ENCODE results near the gene FREM3. TPM values are rescaled to one million over a fixed set of nuclear protein-coding genes. Genes with fewer than 3 reads are reported as not detected.
A peak's percentile ranks its signal among the peaks of the same experiment; 100 is the strongest.
"Not testable (repeated sequence)": the region's sequence is repeated elsewhere in the genome, so short reads cannot be mapped to it uniquely, and the experiment has no call there.

FREM3 gene
- total RNA-seq, 1 experiment from 2014 or later, result 0.15 TPM

DNA sequence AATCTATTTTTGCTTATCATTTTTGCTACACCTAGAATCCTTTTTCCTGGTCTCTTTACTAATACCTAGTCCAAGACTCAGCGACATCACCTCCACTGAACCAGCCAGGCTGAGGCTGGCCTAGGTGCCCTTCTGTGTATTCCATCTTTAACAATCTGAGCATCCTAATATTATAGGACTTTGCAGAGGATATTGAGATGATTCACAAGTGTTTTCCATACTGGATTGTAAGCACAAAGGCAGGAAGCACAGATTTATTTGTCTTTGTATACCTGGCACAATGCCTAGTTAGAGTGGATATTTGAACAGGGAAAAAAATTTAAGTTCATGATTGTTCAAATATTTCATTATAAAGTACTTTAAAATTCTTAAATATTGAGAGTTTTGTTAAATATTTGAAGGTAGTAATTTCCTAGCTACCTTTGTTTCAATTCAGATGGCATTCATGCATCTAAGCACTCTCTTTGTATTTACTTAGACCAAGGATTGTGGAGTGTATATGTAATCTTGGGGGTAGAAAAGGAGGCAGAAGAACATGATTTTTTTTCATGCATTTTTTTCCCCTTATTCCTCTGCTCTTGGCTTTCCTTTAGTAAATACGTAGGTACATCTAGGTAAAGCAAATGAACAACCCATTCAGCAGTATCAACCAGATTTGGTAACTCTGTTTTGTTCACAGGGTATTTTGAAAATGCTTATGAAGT lies 168.5 kb downstream of the FREM3 start (continued):
- TF ChIP-seq ZNF263 (CRISPR knock-in tag; IDR thresholded peaks at IDR 0.05; ENCODE audit: low read depth), result no peak

DNA sequence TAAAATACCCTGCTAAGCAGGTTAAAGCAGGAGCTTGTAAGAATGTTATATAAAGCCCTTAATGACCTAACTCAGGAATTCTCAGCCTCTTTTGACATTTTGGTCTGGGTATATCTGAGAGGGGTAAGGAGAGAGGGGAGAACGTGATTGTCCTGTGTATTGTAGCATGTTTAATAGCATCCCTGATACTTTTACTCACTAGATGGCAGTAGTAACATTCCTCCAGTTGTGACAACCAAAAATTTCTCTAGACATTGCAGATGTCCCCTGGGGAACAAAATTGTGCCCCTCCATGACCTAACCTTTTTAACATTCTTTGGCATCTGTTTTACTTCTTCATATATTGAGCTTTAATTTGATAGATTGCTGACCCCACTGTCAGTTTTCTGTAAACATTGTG lies 169.1 kb downstream of the FREM3 start:
- no peaks in the 10 kb centered on the region for H3K9me3 Mint-ChIP-seq
- ATAC-seq, result peak; percentile 51; the same call in 1 of the 2 replicates
- H3K27ac Mint-ChIP-seq, result no peak overlapping the region

DNA sequence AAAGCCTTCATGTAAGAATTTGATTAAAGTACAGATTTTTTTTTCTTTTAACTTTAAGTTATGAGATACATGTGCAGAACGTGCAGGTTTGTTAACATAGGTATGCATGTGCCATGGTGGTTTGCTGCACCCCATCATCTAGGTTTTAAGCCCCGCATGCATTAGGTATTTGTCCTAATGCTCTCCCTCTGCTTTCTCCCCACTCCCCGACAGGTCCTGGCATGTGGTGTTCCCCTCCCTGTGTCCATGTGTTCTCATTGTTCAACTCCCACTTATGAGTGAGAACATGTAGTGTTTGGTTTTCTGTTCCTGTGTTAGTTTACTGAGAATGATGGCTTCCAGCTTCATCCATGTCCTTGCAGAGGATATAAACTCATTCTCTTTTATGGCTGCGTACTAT lies 172.4 kb downstream of the FREM3 start:
- H3K4me3 Mint-ChIP-seq; DNase-seq (ENCODE audit: low spot score); ATAC-seq; H3K9me3 Mint-ChIP-seq; CTCF ChIA-PET; H3K4me1 Mint-ChIP-seq; POLR2A ChIA-PET; H3K27me3 Mint-ChIP-seq (ENCODE audit: low read depth): not testable (repeated sequence)
- Mint-ChIP-seq H3K27ac (peak overlapping the region; percentile 66), H3K36me3 (peaks cover 76% of the 10 kb centered on the region)

More for the DNA sequence above, 169.1 kb downstream of the FREM3 start:
- Mint-ChIP-seq H3K4me1 (no peaks in the 10 kb centered on the region), H3K27me3 (ENCODE audit: low read depth) (no peaks in the 10 kb centered on the region), H3K4me3 (no peak overlapping the region), H3K36me3 (peaks cover 83% of the 10 kb centered on the region)
- DNase-seq (ENCODE audit: low spot score), result no peak
- POLR2A ChIA-PET, result interaction anchor here (0.8 to 1.0 kb wide), 2 partner anchors 17 to 24 kb away, joined by 3 to 4 read pairs; partner anchors contain the start of gene SMARCA5
- CTCF ChIA-PET, result interaction anchor here (0.7 to 1.9 kb wide), 3 partner anchors 28 to 276 kb away, joined by 4 to 7 read pairs (median 7); no protein-coding TSS in a partner anchor
- no peak for TF ChIP-seq ZBTB21 (CRISPR knock-in tag; IDR thresholded peaks at IDR 0.05; ENCODE audit: borderline replicate concordance)
- TF ChIP-seq, protein P1, sequence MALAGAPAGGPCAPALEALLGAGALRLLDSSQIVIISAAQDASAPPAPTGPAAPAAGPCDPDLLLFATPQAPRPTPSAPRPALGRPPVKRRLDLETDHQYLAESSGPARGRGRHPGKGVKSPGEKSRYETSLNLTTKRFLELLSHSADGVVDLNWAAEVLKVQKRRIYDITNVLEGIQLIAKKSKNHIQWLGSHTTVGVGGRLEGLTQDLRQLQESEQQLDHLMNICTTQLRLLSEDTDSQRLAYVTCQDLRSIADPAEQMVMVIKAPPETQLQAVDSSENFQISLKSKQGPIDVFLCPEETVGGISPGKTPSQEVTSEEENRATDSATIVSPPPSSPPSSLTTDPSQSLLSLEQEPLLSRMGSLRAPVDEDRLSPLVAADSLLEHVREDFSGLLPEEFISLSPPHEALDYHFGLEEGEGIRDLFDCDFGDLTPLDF (CRISPR knock-in tag; IDR thresholded peaks at IDR 0.05), result no peak
- TF ChIP-seq JUN (CRISPR knock-in tag; IDR thresholded peaks at IDR 0.05), result no peak
- TF ChIP-seq, protein P2, sequence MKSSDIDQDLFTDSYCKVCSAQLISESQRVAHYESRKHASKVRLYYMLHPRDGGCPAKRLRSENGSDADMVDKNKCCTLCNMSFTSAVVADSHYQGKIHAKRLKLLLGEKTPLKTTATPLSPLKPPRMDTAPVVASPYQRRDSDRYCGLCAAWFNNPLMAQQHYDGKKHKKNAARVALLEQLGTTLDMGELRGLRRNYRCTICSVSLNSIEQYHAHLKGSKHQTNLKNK (CRISPR knock-in tag; IDR thresholded peaks at IDR 0.05), result no peak
- TF ChIP-seq, protein P3, sequence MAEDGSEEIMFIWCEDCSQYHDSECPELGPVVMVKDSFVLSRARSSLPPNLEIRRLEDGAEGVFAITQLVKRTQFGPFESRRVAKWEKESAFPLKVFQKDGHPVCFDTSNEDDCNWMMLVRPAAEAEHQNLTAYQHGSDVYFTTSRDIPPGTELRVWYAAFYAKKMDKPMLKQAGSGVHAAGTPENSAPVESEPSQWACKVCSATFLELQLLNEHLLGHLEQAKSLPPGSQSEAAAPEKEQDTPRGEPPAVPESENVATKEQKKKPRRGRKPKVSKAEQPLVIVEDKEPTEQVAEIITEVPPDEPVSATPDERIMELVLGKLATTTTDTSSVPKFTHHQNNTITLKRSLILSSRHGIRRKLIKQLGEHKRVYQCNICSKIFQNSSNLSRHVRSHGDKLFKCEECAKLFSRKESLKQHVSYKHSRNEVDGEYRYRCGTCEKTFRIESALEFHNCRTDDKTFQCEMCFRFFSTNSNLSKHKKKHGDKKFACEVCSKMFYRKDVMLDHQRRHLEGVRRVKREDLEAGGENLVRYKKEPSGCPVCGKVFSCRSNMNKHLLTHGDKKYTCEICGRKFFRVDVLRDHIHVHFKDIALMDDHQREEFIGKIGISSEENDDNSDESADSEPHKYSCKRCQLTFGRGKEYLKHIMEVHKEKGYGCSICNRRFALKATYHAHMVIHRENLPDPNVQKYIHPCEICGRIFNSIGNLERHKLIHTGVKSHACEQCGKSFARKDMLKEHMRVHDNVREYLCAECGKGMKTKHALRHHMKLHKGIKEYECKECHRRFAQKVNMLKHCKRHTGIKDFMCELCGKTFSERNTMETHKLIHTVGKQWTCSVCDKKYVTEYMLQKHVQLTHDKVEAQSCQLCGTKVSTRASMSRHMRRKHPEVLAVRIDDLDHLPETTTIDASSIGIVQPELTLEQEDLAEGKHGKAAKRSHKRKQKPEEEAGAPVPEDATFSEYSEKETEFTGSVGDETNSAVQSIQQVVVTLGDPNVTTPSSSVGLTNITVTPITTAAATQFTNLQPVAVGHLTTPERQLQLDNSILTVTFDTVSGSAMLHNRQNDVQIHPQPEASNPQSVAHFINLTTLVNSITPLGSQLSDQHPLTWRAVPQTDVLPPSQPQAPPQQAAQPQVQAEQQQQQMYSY (CRISPR knock-in tag; IDR thresholded peaks at IDR 0.05), result no peak
- no peak for TF ChIP-seq PRRX2 (CRISPR knock-in tag; IDR thresholded peaks at IDR 0.05)
- TF ChIP-seq, protein P4, sequence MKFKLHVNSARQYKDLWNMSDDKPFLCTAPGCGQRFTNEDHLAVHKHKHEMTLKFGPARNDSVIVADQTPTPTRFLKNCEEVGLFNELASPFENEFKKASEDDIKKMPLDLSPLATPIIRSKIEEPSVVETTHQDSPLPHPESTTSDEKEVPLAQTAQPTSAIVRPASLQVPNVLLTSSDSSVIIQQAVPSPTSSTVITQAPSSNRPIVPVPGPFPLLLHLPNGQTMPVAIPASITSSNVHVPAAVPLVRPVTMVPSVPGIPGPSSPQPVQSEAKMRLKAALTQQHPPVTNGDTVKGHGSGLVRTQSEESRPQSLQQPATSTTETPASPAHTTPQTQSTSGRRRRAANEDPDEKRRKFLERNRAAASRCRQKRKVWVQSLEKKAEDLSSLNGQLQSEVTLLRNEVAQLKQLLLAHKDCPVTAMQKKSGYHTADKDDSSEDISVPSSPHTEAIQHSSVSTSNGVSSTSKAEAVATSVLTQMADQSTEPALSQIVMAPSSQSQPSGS (CRISPR knock-in tag; IDR thresholded peaks at IDR 0.05; ENCODE audit: borderline replicate concordance, low read depth), result no peak
- TF ChIP-seq ZNF423 (CRISPR knock-in tag; IDR thresholded peaks at IDR 0.05), result no peak
- TF ChIP-seq RELA (CRISPR knock-in tag; IDR thresholded peaks at IDR 0.05; ENCODE audit: borderline replicate concordance), result no peak
- TF ChIP-seq HMGA2 (CRISPR knock-in tag; IDR thresholded peaks at IDR 0.05), result no peak
- TF ChIP-seq, protein P5, sequence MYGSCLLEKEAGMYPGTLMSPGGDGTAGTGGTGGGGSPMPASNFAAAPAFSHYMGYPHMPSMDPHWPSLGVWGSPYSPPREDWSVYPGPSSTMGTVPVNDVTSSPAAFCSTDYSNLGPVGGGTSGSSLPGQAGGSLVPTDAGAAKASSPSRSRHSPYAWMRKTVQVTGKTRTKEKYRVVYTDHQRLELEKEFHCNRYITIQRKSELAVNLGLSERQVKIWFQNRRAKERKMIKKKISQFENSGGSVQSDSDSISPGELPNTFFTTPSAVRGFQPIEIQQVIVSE (CRISPR knock-in tag; IDR thresholded peaks at IDR 0.05; ENCODE audit: borderline replicate concordance), result no peak
- no peak for TF ChIP-seq ESRRA (CRISPR knock-in tag; IDR thresholded peaks at IDR 0.05; ENCODE audit: borderline replicate concordance)
- no peak for TF ChIP-seq CREB1 (CRISPR knock-in tag; IDR thresholded peaks at IDR 0.05)
- TF ChIP-seq ZNF138 (CRISPR knock-in tag; conservative IDR thresholded peaks at IDR 0.05), result no peak
- TF ChIP-seq, protein P6, sequence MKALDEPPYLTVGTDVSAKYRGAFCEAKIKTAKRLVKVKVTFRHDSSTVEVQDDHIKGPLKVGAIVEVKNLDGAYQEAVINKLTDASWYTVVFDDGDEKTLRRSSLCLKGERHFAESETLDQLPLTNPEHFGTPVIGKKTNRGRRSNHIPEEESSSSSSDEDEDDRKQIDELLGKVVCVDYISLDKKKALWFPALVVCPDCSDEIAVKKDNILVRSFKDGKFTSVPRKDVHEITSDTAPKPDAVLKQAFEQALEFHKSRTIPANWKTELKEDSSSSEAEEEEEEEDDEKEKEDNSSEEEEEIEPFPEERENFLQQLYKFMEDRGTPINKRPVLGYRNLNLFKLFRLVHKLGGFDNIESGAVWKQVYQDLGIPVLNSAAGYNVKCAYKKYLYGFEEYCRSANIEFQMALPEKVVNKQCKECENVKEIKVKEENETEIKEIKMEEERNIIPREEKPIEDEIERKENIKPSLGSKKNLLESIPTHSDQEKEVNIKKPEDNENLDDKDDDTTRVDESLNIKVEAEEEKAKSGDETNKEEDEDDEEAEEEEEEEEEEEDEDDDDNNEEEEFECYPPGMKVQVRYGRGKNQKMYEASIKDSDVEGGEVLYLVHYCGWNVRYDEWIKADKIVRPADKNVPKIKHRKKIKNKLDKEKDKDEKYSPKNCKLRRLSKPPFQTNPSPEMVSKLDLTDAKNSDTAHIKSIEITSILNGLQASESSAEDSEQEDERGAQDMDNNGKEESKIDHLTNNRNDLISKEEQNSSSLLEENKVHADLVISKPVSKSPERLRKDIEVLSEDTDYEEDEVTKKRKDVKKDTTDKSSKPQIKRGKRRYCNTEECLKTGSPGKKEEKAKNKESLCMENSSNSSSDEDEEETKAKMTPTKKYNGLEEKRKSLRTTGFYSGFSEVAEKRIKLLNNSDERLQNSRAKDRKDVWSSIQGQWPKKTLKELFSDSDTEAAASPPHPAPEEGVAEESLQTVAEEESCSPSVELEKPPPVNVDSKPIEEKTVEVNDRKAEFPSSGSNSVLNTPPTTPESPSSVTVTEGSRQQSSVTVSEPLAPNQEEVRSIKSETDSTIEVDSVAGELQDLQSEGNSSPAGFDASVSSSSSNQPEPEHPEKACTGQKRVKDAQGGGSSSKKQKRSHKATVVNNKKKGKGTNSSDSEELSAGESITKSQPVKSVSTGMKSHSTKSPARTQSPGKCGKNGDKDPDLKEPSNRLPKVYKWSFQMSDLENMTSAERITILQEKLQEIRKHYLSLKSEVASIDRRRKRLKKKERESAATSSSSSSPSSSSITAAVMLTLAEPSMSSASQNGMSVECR (CRISPR knock-in tag; IDR thresholded peaks at IDR 0.05; ENCODE audit: borderline replicate concordance), result no peak
- TF ChIP-seq ZNF263 (CRISPR knock-in tag; IDR thresholded peaks at IDR 0.05; ENCODE audit: low read depth), result no peak
- TF ChIP-seq TEAD4 (CRISPR knock-in tag; IDR thresholded peaks at IDR 0.05), result no peak
